Measurements from ENCODE around the gene FAM222A.

Gene FAM222A

DNA sequence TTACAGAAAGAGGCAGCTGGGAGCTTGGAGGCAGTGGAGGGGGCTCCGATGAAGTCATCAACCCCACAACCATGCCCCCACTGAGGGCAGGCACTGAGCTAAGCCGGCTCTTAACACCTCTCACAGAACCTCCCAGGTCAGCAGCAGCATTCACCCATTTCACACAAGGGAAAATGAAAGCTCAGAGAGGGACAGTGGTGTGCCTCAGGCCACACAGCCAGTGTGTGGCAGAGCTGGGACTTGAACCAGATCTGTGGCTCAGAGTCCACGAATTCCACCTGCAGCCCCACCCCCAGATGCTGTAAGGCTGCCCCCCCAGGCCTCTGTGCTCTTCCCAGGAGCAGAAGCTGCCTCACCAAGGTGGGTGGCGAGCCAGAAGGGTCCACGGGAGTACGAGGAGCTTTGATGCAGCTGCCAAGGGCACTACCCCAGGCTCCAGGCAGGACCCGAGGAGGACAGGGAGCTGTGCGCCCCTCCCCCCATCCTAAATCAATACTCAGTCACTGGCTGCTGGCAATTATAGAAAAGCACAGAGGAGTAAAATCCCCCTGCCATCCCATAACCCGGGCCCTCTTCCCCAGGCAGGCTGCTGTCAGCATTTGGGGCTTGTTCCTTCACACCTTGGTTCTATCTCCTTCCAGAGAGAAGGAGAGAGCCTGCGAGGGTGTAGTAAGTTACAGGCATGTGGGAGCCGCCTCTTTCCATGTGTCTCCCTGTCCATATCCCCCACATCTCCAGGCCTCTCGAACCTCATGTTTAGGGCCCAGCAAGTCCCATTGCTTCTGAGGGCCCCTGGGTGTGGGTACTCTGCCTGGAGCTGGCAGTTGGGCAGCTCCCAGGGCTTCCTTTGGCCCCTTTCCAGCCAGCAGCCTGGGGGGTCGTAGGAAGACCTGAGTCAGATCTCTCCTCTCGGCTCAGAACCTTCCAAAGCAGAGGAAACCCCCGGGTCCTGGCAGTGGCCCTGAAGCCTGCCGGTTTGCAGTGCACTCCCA lies 47.6 kb downstream of the FAM222A start:
- no peak for ATAC-seq
- no peak for TF ChIP-seq PPARA (CRISPR knock-in tag; IDR thresholded peaks at IDR 0.05; ENCODE audit: borderline replicate concordance)

DNA sequence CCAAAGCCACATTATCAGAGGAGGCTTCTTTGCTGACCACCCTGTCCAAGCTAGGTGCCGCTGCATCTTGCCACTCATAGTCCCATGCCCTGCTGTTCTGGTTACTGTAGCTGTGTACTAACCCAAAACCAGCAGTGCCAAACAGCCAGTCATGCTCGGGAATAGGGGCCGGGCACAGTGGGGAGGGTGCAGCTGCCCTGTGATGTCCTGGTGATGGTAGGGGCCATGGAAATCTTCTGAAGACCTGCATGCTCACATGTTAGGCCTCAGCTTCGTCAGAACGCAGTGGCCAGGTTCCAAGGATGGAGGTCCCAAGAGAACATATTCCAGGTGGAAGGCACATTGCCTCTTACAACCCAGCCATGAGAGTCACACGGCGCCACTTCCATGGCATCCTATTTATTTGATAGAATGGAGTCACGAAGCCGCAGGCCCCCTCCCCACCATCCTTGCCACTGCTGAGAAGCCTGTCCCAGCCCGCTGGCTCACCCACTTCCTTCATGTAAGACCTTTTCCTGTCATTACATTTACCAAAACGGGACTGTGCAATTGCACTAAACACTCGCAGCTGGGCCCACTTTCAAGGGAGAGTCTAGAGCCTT lies 48.5 kb downstream of the FAM222A start:
- ATAC-seq = no peak
- TF ChIP-seq, protein P1, sequence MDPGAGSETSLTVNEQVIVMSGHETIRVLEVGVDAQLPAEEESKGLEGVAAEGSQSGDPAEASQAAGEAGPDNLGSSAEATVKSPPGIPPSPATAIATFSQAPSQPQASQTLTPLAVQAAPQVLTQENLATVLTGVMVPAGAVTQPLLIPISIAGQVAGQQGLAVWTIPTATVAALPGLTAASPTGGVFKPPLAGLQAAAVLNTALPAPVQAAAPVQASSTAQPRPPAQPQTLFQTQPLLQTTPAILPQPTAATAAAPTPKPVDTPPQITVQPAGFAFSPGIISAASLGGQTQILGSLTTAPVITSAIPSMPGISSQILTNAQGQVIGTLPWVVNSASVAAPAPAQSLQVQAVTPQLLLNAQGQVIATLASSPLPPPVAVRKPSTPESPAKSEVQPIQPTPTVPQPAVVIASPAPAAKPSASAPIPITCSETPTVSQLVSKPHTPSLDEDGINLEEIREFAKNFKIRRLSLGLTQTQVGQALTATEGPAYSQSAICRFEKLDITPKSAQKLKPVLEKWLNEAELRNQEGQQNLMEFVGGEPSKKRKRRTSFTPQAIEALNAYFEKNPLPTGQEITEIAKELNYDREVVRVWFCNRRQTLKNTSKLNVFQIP (CRISPR knock-in tag; IDR thresholded peaks at IDR 0.05; ENCODE audit: borderline replicate concordance, low read depth) = no peak
- TF ChIP-seq SNAI2 (CRISPR knock-in tag; IDR thresholded peaks at IDR 0.05) (no peak), TOX (CRISPR knock-in tag; IDR thresholded peaks at IDR 0.05; ENCODE audit: borderline replicate concordance) (no peak), ZNF70 (CRISPR knock-in tag; IDR thresholded peaks at IDR 0.05) (no peak), TCF4 (CRISPR knock-in tag; IDR thresholded peaks at IDR 0.05; ENCODE audit: borderline replicate concordance) (no peak)

DNA sequence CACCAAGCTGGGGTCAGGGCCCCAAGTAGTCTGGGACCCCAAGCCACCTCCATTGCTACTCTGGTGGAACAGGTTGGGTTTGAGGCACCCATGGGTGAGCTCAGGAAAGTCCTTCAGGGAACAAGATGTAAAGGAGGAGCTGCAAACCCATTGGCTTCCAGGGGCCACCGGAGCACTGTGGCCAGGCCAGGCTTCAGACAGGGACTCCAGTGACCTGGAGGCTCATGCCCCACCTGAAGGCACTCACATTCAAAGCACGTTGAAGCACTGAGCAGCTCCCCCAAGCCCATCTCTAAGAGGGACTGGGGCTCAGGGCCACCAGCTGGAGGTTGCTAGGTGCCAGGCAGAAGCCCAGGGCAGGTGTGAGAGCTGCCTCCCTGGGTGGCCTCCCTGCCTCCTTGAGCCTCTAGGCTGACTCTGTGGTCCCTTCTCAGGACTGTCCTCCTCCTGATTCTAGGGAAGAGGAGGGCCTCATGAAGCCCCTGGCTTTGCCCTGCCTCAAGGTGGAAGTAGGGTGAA lies 49.1 kb downstream of the FAM222A start:
- TF ChIP-seq SNAI2 (CRISPR knock-in tag; IDR thresholded peaks at IDR 0.05) = no peak
- TF ChIP-seq ISL1 (CRISPR knock-in tag; IDR thresholded peaks at IDR 0.05) = no peak
- no peak for TF ChIP-seq ZNF8 (CRISPR knock-in tag; IDR thresholded peaks at IDR 0.05)
- TF ChIP-seq, protein P2, sequence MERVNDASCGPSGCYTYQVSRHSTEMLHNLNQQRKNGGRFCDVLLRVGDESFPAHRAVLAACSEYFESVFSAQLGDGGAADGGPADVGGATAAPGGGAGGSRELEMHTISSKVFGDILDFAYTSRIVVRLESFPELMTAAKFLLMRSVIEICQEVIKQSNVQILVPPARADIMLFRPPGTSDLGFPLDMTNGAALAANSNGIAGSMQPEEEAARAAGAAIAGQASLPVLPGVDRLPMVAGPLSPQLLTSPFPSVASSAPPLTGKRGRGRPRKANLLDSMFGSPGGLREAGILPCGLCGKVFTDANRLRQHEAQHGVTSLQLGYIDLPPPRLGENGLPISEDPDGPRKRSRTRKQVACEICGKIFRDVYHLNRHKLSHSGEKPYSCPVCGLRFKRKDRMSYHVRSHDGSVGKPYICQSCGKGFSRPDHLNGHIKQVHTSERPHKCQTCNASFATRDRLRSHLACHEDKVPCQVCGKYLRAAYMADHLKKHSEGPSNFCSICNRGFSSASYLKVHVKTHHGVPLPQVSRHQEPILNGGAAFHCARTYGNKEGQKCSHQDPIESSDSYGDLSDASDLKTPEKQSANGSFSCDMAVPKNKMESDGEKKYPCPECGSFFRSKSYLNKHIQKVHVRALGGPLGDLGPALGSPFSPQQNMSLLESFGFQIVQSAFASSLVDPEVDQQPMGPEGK (CRISPR knock-in tag; IDR thresholded peaks at IDR 0.05; ENCODE audit: borderline replicate concordance) = no peak
- no peak for TF ChIP-seq CSDC2 (CRISPR knock-in tag; IDR thresholded peaks at IDR 0.05)
- TF ChIP-seq, protein P3, sequence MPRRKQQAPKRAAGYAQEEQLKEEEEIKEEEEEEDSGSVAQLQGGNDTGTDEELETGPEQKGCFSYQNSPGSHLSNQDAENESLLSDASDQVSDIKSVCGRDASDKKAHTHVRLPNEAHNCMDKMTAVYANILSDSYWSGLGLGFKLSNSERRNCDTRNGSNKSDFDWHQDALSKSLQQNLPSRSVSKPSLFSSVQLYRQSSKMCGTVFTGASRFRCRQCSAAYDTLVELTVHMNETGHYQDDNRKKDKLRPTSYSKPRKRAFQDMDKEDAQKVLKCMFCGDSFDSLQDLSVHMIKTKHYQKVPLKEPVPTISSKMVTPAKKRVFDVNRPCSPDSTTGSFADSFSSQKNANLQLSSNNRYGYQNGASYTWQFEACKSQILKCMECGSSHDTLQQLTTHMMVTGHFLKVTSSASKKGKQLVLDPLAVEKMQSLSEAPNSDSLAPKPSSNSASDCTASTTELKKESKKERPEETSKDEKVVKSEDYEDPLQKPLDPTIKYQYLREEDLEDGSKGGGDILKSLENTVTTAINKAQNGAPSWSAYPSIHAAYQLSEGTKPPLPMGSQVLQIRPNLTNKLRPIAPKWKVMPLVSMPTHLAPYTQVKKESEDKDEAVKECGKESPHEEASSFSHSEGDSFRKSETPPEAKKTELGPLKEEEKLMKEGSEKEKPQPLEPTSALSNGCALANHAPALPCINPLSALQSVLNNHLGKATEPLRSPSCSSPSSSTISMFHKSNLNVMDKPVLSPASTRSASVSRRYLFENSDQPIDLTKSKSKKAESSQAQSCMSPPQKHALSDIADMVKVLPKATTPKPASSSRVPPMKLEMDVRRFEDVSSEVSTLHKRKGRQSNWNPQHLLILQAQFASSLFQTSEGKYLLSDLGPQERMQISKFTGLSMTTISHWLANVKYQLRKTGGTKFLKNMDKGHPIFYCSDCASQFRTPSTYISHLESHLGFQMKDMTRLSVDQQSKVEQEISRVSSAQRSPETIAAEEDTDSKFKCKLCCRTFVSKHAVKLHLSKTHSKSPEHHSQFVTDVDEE (CRISPR knock-in tag; IDR thresholded peaks at IDR 0.05) = no peak
- TF ChIP-seq OSR1 (CRISPR knock-in tag; IDR thresholded peaks at IDR 0.05) = no peak
- TF ChIP-seq, protein P4, sequence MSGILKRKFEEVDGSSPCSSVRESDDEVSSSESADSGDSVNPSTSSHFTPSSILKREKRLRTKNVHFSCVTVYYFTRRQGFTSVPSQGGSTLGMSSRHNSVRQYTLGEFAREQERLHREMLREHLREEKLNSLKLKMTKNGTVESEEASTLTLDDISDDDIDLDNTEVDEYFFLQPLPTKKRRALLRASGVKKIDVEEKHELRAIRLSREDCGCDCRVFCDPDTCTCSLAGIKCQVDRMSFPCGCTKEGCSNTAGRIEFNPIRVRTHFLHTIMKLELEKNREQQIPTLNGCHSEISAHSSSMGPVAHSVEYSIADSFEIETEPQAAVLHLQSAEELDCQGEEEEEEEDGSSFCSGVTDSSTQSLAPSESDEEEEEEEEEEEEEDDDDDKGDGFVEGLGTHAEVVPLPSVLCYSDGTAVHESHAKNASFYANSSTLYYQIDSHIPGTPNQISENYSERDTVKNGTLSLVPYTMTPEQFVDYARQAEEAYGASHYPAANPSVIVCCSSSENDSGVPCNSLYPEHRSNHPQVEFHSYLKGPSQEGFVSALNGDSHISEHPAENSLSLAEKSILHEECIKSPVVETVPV (CRISPR knock-in tag; IDR thresholded peaks at IDR 0.05) = no peak
- no peak for TF ChIP-seq ZFP30 (CRISPR knock-in tag; IDR thresholded peaks at IDR 0.05)
- no peak for TF ChIP-seq ZNF565 (CRISPR knock-in tag; conservative IDR thresholded peaks at IDR 0.05; ENCODE audit: low read depth)
- TF ChIP-seq ZNF70 (CRISPR knock-in tag; IDR thresholded peaks at IDR 0.05) = no peak
- TF ChIP-seq TOX (CRISPR knock-in tag; IDR thresholded peaks at IDR 0.05; ENCODE audit: borderline replicate concordance) = no peak
- TF ChIP-seq RARB (CRISPR knock-in tag; IDR thresholded peaks at IDR 0.05) = no peak
- no peak for TF ChIP-seq ESRRG (CRISPR knock-in tag; IDR thresholded peaks at IDR 0.05)
- no peak for TF ChIP-seq TCF4 (CRISPR knock-in tag; IDR thresholded peaks at IDR 0.05; ENCODE audit: borderline replicate concordance)
- no peak for TF ChIP-seq ZC3H10 (CRISPR knock-in tag; IDR thresholded peaks at IDR 0.05)
- TF ChIP-seq, protein P5, sequence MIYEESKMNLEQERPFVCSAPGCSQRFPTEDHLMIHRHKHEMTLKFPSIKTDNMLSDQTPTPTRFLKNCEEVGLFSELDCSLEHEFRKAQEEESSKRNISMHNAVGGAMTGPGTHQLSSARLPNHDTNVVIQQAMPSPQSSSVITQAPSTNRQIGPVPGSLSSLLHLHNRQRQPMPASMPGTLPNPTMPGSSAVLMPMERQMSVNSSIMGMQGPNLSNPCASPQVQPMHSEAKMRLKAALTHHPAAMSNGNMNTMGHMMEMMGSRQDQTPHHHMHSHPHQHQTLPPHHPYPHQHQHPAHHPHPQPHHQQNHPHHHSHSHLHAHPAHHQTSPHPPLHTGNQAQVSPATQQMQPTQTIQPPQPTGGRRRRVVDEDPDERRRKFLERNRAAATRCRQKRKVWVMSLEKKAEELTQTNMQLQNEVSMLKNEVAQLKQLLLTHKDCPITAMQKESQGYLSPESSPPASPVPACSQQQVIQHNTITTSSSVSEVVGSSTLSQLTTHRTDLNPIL (CRISPR knock-in tag; IDR thresholded peaks at IDR 0.05; ENCODE audit: low read depth) = no peak
- TF ChIP-seq ZFP3 (CRISPR knock-in tag; IDR thresholded peaks at IDR 0.05) = no peak
- no peak for TF ChIP-seq GLIS3 (CRISPR knock-in tag; IDR thresholded peaks at IDR 0.05)
- ATAC-seq = no peak

All from SK-N-SH treated with all-trans-retinoic acid at 6 μM for 48 hours (cell line).